Fibroblast of lung (primary cell): ENCODE data around the gene ZBTB16. TPM values are rescaled to one million over a fixed set of nuclear protein-coding genes. Genes with fewer than 3 reads are reported as not detected.
A peak's percentile ranks its signal among the peaks of the same experiment; 100 is the strongest.

ENCODE experiments used
- DNase-seq, 2 donors: peaks; one replicate each; pipeline versions ENCODE4 v3.0.0 to v3.0.0-alpha.2; 2010; ENCODE audit warnings: low read depth in 2 of 2
- H2AFZ ChIP-seq: 2 replicates; pipeline ENCODE4 v1.5.1; 2012; ENCODE audit warnings: low read length, control low read depth, inconsistent platforms
- H3K27ac ChIP-seq: 2 replicates; pipeline ENCODE4 v1.5.1; 2011; ENCODE audit warnings: low read length, control low read depth; ENCODE audit not compliant: insufficient read depth
- H3K27me3 ChIP-seq: 2 replicates; pipeline ENCODE4 v1.5.1; 2011; ENCODE audit warnings: mild to moderate bottlenecking, low read length; ENCODE audit not compliant: control insufficient read depth, insufficient read depth
- H3K36me3 ChIP-seq: 2 replicates; pipeline ENCODE4 v1.5.1; 2011; ENCODE audit warnings: low read length; ENCODE audit not compliant: control insufficient read depth, insufficient read depth
- H3K4me1 ChIP-seq: 2 replicates; pipeline ENCODE4 v1.5.1; 2011; ENCODE audit warnings: low read length; ENCODE audit not compliant: control insufficient read depth, insufficient read depth; ENCODE audit errors: extremely low read depth
- H3K4me2 ChIP-seq: 2 replicates; pipeline ENCODE4 v1.5.1; 2011; ENCODE audit warnings: low read length, control low read depth; ENCODE audit not compliant: insufficient read depth; ENCODE audit errors: extremely low read depth
- H3K4me3 ChIP-seq, 4 experiments: fragments of 200-600 bp in 1 of 4; sonication (generic) in 1 of 4; replicated peaks in 1 of 4; 2 replicates each; pipeline ENCODE4 v1.5.1; 2011 to 2016; ENCODE audit warnings: low read length in 4 of 4, low read depth in 3 of 4, mild to moderate bottlenecking in 3 of 4, control low read depth in 2 of 4, inconsistent platforms in 1 of 4, mixed read lengths in 1 of 4; ENCODE audit not compliant: insufficient read depth in 1 of 4; ENCODE audit errors: control extremely low read depth in 1 of 4
- H3K79me2 ChIP-seq: 2 replicates; pipeline ENCODE4 v1.5.1; 2012; ENCODE audit warnings: mild to moderate bottlenecking, low read length, inconsistent platforms; ENCODE audit not compliant: control insufficient read depth, insufficient read depth
- H3K9ac ChIP-seq: 2 replicates; pipeline ENCODE4 v1.5.1; 2011; ENCODE audit warnings: mild to moderate bottlenecking, low read length, control low read depth; ENCODE audit not compliant: insufficient read depth
- H3K9me3 ChIP-seq: 2 replicates; pipeline ENCODE4 v1.5.1; 2012; ENCODE audit warnings: low read depth, low read length; ENCODE audit not compliant: control insufficient read depth, insufficient read depth
- H4K20me1 ChIP-seq: 2 replicates; pipeline ENCODE4 v1.5.1; 2011; ENCODE audit warnings: low read length; ENCODE audit not compliant: control insufficient read depth, insufficient read depth; ENCODE audit errors: extremely low read depth
- CTCF ChIP-seq, 2 donors: IDR thresholded peaks in 1 of 2; conservative IDR thresholded peaks in 1 of 2; 1 replicate in 1 of 2; 2 replicates in 1 of 2; pipeline ENCODE4 v1.5.1; 2011 to 2012; ENCODE audit warnings: low read length in 2 of 2, control low read depth in 1 of 2, inconsistent platforms in 1 of 2, low read depth in 1 of 2, mild to moderate bottlenecking in 1 of 2
- EZH2 ChIP-seq: IDR thresholded peaks from 2 replicates; pipeline ENCODE4 v1.5.1; 2012; ENCODE audit warnings: low read length, control low read depth, mild to moderate bottlenecking; ENCODE audit errors: missing control alignments
- polyA plus RNA-seq, 2 donors: library from polyadenylated mRNA; depleted of rRNA in 1 of 2; stranded (reverse) in 1 of 2; unstranded in 1 of 2; fragments of >200 nt; gene quantifications; 2 replicates each; pipeline ENCODE4 v1.2.1, GENCODE V29; 2011 to 2012; ENCODE audit warnings: missing spikeins in 1 of 2
- total RNA-seq: library from RNA; depleted of rRNA; stranded (reverse); fragments of >200 nt; gene quantifications from 2 replicates; pipeline ENCODE4 v1.2.1, GENCODE V29; 2014

ZBTB16 gene
- total and polyA plus RNA-seq, 2 donors (not counting 1 experiment from before 2014, with no cell fraction given): not detected

GRCh38 chr11:114063829-114064201 is 4.3 kb downstream of the ZBTB16 start:
- no peaks in the 10 kb centered on the region for H3K4me1 ChIP-seq
- no peaks in the 10 kb centered on the region for H3K9me3 ChIP-seq
- no peak overlapping the region for H3K27ac ChIP-seq
- no peak overlapping the region for H2AFZ ChIP-seq
- no peaks in the 10 kb centered on the region for H3K79me2 ChIP-seq
- H3K4me2 ChIP-seq: no peak overlapping the region
- H3K27me3 ChIP-seq: peaks cover 12% of the 10 kb centered on the region
- DNase-seq: no peak
- no peaks in the 10 kb centered on the region for H3K36me3 ChIP-seq
- TF ChIP-seq EZH2 (no peak), CTCF (conservative IDR thresholded peaks at IDR 0.05 in 1 of 2, IDR thresholded peaks at IDR 0.05 in 1 of 2; ENCODE audit: low read depth in 1 of 2, low read length in 2 of 2) (no peak)
- no peak overlapping the region for H3K9ac ChIP-seq
- H4K20me1 ChIP-seq: no peaks in the 10 kb centered on the region
- H3K4me3 ChIP-seq: no peak overlapping the region

DNA sequence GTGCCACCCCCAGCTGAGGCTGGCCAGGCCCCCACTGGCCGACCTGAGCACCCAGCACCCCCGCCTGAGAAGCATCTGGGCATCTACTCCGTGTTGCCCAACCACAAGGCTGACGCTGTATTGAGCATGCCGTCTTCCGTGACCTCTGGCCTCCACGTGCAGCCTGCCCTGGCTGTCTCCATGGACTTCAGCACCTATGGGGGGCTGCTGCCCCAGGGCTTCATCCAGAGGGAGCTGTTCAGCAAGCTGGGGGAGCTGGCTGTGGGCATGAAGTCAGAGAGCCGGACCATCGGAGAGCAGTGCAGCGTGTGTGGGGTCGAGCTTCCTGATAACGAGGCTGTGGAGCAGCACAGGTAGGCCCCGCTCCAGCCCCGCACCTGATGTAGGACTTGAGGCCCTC is 4.7 kb downstream of the ZBTB16 start:
- no peaks in the 10 kb centered on the region for H3K9me3 ChIP-seq
- H2AFZ ChIP-seq: no peak overlapping the region
- no peak overlapping the region for H3K27ac ChIP-seq
- no peak overlapping the region for H3K9ac ChIP-seq
- DNase-seq: no peak
- TF ChIP-seq EZH2 (no peak), CTCF (conservative IDR thresholded peaks at IDR 0.05 in 1 of 2, IDR thresholded peaks at IDR 0.05 in 1 of 2; ENCODE audit: low read depth in 1 of 2, low read length in 2 of 2) (no peak)
- H3K36me3 ChIP-seq: no peaks in the 10 kb centered on the region
- no peak overlapping the region for H3K4me2 ChIP-seq
- H3K4me3 ChIP-seq: peak overlapping the region in 1 of 4 experiments; percentile 49
- peaks cover 12% of the 10 kb centered on the region for H3K27me3 ChIP-seq
- no peaks in the 10 kb centered on the region for H3K4me1 ChIP-seq
- no peaks in the 10 kb centered on the region for H4K20me1 ChIP-seq
- H3K79me2 ChIP-seq: no peaks in the 10 kb centered on the region

DNA sequence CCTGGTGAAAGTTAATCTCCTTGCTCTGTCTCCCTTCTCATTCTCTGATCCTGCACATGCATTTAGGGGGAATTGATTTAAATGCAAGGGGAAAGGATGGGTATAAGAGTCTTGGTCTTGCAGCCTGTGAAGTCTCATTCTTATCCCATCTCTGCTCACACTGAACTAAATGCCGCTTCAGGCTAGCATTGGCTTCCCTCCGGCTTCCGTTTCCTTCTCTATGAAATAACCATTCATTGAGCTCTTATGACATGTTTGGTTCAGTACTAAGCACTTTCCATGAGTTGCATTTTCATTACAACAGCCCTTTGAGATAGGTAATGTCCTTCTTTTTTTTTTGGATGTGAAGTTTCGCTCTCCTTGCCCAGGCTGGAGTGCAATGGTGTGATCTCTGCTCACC is 5.6 kb downstream of the ZBTB16 start:
- Histone ChIP-seq H3K9me3 (no peaks in the 10 kb centered on the region), H3K4me2 (no peak overlapping the region), H3K9ac (no peak overlapping the region), H3K4me3 (peak overlapping the region in 1 of 4 experiments; percentile 49), H3K27me3 (peaks cover 11% of the 10 kb centered on the region), H3K27ac (no peak overlapping the region), H3K79me2 (no peaks in the 10 kb centered on the region), H3K36me3 (no peaks in the 10 kb centered on the region), H3K4me1 (no peaks in the 10 kb centered on the region), H4K20me1 (no peaks in the 10 kb centered on the region), H2AFZ (no peak overlapping the region)
- no peak for DNase-seq
- no peak for TF ChIP-seq EZH2
